Colon (tissue), 2 donors: ENCODE measurements around the gene ELMOD3.
"Not testable (repeated sequence)": the region's sequence is repeated elsewhere in the genome, so short reads cannot be mapped to it uniquely, and the experiment has no call there.

Experiments
- FAIRE-seq: peaks from 2 replicates; lab custom pipeline; 2012; peaks lifted over from hg19 to GRCh38; lab: Jason Lieb, UNC
- donor health status: control.
- donor health status: control.

ELMOD3 gene

DNA sequence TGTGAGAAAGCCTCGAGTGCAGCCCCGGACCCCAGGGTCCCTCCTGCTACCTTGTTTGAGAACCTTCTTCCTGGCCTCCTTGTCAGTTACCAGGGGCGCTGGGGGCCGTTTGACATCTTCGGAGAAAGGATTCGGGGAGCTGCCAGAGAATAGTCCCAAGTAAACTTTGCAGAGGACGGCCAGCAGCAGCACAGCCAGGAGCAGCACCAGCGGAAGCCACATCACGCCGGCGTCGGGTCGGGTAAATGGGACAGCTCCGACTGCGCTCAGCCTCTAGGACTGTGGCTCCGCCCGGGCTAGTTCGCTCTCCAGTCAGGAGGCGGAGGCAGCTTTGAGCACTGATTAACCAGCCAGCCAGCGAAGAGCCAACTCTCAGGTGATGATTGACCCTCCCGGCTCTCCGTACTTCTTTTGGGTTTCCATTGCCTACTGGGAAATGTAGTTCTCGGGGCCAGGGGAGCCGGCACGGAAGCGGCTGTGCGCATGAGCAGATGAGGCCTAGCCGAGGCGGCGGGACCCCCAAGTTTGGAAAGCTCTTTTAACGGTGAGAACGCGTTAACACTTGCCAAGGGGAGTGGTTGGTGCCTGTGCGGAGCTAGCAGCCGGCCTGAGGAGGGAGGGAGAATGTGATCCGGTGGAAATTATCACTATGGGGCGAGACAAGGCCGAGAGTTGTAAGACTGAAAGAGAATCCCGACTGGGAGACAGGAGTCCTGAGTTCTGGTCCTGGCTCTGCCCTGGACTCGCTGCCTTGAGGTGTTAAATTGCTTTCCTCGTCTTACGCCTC, at the start of gene ELMOD3, which contains the start of gene RETSAT:
Gene ELMOD3, plus strand, starts transcription at position 484 of the 787 bp plus-strand sequence. CDS start 2,430 bp downstream, outside the sequence.
Gene RETSAT, minus strand, starts transcription at position 243 of the 787 bp plus-strand sequence. Its CDS starts 21 bp downstream, at position 222.
- no peak for FAIRE-seq

DNA sequence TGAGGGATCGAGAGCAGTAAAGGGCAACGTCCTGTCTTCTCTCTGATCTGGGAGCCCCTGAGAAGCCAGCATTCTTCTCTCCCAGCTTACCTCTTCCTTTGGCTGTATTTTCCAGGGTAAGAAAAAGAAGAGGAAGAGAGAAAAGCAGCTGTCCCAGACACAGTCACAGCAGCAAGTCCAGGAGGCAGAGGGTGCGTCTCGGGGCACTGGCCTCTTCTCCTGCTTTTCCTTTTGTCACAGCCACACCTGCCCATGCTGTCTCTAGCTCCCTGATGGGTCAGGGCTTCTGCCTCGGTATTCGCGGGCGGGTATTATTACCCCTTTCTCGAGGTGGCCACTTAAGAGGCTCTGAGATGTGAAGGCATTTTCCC, 47.1 kb upstream of the ELMOD3 start:
- no peak for FAIRE-seq

DNA sequence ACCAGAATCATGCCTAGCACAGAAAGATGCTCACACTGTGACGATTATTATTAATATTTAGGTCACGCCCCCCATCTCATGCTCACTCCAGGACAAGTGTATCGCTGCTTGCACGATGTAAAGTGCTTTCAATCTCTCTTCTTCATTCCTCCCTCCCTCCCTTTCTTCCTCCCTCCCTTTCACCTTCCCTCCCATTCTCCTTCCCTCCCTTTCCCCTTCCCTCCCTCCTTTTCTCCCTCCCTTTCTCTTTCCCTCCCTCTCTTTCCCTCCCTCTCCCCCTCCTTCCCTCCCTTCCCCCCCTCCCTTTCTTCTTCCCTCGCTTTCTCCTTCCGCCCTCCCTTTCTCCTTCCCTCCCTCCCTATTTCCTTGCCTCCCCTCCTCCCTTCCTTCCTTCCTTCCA, 46.4 kb upstream of the ELMOD3 start:
- no peak for FAIRE-seq

DNA sequence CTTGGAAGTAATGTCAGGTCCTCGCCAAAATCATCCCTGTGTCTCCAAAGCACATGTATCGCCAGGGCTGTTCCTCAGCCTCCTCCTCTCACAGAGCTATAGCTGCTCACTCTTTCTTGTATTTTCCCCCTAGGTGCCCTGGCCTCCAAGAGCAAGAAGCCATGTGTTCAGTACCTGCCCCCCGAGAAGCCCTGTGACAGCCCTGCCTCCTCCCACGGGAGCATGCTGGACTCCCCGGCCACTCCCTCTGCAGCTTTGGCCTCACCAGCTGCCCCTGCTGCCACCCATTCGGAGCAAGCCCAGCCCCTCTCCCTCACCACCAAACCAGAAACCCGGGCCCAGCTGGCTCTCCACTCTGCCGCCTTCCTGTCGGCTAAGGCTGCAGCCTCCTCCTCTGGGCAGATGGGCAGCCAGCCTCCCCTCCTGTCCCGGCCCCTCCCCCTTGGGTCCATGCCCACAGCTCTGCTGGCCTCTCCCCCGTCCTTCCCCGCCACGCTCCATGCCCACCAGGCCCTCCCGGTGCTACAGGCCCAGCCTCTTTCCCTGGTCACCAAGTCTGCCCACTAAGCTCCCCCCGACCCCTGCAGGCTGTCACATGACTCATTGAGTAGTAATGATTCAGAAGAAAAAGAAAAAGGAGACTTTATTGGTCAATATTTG, 45.5 kb upstream of the ELMOD3 start:
- no peak for FAIRE-seq

DNA sequence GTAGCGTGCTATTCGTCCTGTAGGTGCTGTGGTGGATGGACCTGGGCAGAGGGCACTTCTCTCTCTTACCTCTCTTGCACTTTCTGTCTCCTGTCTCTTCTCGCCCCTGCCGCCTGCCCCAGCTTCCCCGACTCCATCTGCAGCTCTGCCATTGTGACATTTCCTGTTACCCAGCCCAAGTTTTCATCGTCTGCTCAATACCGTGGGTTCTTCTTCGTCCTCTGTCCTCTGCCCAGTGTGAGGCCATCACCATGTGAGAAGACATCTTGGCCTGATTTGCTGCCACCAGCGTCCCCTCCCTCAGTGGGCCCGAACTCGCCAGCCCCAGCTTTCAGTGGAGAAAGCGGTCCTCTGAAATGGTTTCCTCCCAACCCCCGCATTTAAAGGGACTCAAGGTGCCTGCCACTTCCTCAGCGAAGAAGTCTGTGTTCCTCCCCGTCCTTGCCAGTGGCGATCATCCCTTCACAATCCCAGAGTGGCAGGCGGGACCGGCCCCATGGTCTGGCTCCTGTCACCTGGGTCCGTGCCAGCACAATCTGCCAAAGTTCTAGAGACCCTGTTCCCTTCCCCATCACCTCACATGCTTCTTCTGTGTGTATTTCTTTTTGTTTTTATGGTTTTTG, 44.8 kb upstream of the ELMOD3 start:
- FAIRE-seq, result no peak

DNA sequence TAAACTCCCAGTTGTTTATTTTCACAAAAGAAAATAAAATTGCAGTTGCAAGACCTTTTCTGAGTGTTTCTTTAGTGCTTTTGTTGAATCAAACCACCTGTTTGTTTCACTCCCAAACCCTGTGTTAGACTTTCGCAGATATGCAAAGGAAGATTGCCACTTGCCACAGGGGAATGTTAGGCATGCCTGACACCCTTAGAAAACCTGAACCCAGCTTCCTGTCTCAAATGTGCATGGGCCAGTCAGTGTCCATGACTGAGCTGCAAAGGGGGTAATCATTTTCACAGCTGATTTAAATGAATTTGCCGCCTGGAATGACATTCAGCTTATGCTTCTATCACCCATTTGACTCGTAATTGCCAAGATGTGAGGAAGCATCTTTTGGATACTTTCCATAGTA, 44.2 kb upstream of the ELMOD3 start:
- FAIRE-seq, result no peak

DNA sequence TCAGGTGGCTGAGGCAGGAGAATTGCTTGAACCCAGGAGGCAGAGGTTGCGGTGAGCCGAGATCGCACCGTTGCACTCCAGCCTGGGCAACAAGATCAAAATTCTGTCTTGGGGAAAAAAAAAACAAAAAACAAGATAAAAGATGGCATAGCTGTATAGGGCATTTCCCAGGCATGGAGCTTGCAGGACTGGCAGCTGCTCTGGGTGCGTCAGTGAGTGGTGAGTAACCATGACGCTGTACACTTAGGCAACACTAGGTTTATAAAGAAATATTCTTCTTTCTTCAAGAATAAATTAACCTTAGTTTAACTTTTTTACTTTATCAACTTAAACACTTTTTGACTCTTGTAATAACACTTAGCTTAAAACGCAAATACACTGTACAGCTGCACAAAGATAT, 42.2 kb upstream of the ELMOD3 start:
- no peak for FAIRE-seq

DNA sequence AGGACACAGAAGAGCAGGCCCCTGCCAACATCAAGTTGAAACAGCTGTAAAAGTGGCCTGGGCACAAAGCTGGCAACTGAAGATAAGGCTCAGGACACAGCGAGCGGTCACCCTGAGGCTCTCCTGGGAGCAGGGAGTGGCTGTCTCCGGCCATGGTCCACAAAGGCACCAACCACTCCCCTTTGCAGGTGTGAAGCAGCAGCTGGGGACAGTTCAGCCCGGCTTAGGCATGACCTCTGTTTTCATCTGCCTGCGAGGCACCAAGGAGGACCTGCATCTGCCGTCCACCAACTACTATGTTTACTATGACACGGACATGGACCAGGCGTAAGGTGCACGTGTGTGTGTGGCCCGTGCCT, 39.7 kb upstream of the ELMOD3 start:
- no peak for FAIRE-seq

DNA sequence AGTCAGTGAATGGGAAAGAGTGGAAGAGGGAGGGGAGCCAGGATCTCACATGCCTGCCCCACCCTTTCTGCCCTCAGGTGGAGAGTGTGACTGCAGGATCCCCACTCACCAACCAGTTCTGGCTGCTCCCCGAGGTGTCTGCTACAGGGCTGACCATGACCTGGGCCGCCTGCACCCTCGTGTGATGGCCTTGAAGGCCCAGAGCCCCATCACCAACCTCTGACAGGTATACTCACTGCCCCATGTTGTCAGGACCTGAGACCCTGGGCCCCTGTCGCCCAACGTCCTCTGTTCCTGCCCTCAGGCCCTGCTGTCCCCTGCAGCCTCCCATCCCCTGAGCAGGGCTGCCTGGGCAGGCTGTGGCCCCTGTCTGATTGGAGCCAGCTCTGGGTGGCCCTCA, 38.6 kb upstream of the ELMOD3 start:
- not testable (repeated sequence) for FAIRE-seq

DNA sequence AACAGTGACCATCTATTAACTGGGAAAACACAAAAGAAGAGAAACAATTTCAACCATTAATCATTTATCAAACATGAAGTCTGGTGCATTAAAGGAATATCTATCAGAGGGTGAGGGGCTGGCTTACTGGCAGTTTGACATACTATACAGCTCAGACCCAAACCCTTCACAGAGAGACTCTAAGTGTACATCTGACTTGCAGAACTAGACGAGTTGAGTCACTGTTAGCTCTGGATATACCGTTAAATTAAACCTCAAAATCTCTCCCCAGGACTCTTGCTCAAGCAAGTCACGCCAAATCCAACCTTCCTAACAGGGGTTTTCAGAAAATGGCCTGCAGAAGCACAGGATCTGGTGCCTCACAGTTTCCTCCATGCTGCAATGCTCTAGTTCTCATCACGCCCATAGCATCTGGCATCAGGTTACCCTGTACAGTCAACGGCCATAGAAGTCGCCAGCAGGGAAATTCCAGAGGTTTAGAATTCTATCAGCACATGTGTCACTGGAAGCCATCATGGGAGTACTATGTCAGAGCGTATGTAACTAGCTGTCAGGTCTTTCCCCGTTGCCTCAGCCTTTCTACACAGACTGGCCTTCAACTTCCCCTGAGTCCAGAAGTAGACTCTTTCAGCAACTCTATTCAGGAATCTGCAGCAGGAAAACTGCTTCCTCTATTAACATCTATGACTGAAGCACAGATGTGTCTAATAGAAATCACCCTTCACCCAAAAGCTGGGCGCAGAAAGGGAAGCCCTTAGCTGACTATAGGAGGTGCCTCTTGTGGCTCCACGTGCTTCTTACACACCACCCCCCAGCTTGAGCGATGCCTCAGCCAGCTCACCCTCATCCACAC, 36.1 kb upstream of the ELMOD3 start:
- FAIRE-seq, result no peak

DNA sequence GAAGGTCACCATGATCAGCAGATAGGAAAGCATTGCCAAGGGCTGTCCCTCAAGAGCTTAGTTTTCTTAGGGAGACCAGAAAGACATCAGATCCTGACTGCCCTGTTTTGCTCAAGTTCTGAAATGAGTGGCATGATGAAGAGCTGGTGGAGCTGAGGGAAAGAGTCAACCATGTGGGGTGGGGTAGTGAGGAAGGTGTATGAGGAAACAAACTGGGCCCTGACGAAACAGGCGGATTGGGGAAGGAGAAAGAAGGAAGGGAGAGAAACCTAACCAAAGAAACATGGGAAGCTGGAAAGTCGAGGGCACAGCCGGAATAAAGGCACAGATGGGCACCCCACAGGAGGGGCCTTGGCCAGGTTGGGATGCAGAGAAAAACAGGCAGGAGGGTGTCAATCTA, 34.8 kb upstream of the ELMOD3 start:
- FAIRE-seq, result no peak

DNA sequence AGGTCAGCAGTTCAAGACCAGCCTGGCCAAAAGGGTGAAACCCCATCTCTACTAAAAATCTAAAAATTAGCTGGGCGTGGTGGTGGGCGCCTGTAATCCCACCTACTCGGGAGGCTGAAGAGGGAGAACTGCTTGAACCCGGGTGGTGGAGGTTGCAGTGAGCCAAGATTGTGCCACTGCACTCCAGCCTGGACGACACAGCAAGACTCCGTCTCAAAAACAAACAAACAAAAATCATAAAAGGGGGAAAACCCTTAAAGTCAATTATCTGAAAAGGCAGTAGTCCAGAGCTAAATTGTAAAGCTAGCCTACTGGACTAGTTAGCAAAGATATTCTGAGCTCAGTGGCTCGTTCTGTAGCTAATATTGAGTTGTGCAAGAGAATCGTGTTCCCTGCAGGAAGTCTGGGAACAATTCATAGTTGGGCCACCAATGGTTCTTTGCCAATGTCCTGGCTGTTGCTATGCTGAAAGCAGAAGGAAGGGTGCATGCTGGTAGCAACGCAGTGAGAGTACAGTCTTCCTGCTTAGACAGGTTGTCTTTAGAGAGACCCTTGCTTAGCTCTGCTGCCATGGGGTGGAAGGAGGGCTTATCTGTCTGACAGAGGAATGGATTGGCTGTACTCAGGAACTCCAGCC, 31.1 kb upstream of the ELMOD3 start:
- no peak for FAIRE-seq

DNA sequence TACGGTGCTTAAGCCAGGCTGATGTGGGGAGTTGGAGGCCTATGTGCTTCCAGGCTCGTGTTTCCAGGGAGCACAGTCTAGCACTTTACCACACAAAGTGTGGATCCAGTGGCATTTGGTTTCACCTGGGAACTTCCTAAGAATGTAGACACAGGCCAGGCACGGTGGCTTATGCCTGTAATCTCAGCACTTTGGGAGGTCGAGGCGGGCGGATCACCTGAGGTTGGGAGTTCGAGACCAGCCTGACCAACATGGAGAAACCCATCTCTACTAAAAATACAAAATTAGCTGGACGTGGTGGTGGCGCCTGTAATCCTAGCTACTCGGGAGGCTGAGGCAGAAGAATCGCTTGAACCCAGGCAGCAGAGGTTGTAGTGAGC, 30.6 kb upstream of the ELMOD3 start:
- not testable (repeated sequence) for FAIRE-seq

DNA sequence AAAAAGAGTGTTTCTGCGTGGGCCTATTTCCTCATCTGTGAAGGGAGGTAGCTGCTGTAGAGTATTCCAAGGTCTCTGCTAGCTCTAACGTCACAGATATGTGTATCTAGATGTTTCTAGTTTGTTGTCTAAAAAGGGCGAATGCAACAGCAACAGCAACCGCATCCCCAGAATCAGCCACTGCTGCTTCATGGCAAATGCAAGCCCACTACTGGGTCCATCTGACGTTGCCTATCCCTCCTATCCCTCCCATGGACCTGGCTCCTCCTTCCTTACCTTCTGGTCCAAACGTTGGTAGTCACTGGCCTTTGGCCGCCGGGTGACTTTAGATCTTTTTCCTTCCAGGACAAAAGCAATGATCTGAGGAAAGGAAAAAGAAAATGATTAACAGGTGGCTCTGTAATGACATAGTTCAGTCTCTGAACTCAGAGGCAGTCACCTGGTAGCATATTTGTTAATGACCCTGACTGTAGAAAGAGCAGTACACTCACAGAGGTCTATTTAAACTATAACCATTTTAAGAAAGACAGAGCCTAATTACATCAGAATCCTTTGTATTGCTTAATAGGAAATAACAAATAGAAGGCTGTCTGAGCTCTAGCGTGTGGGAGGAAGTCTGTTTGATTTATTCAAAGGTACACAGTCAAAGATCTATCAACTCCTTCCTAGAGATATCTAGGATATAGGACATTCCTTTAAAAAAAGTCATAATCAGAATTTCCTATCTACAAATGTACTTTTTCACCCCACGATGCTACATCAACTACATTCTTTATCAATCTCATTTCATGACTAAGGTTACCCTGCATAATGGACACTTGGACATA, 29.7 kb upstream of the ELMOD3 start:
- FAIRE-seq, result no peak

DNA sequence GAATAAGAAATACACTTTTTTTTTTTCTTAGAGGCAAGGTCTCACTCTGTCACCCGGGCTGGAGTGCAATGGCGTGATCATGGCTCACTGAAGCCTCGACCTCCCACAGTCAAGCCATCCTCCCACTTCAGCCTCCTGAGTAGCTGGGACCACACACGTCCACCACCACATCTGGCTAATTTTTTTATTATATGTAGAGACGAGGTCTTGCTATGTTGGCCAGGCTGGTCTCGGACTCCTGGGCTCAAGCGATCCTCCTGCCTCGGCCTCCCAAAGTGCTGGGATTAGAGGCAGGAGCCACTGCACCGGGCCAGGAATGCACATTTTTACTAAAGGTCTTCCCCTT, 29.1 kb upstream of the ELMOD3 start:
- FAIRE-seq, result no peak

DNA sequence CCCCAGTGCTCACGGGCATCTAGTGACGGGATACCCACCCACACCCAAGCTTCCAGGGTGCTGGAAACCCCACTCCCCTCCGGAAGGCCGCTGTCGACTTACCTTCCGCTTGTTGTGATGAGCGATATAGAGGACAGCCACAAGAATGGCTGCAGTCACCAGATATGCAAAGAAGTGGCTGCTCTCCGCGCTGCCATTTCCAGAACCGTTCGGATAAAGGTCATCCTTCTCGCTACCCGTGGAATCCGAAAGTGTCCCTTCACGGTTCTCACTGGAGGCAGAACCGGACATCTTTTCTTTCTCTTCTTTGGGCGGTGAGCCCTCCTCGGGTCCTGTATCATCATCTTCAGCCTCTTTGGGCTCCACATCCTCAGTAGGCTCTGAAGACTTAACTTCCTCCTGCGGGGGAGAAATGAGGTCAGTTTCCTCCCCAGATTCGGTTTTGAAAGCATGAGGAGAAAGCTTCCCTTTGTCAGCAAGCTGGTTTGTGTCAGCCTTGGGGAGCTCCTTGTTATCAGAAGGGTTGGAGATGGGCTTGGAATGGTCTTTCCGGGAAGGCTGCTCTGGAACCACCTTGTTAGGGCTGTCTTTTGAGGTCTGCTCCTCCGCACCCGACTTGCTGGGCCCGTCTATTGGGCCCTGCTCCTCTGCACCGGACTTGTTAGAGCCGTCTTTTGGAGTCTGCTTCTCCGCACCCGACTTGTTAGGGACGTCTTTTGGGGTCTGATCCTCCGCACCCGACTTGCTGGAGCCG, 28.0 kb upstream of the ELMOD3 start:
- no peak for FAIRE-seq

DNA sequence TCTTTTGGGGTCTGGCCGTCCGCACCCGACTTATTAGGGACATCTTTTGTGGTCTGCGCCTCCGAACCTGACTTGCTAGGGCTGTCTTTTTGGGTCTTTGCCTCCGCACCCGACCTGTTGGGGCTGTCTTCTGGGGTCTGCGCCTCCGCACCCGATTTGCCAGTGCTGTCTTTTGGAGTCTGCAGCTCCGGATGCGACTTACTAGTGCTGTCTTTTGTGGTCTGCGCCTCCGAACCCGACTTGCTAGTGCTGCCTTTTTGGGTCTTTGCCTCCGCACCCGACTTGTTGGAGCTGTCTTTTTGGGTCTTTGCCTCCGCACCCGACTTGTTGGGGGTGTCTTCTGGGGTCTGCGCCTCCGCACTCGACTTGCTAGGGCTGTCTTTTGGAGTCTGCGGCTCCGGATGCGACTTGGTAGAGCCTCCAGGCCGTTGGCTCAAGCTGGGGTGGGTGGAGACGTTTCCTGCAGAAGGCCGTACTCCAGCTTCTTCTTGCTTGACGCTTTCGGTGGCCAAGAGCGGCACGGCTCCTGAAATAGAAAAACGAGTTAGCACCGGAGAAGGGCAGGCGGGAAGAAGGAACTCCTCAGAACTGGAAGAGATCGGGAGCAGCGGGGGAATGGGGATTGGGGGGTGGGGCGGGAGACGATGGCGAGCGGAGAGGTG, 27.3 kb upstream of the ELMOD3 start:
- FAIRE-seq, result no peak

DNA sequence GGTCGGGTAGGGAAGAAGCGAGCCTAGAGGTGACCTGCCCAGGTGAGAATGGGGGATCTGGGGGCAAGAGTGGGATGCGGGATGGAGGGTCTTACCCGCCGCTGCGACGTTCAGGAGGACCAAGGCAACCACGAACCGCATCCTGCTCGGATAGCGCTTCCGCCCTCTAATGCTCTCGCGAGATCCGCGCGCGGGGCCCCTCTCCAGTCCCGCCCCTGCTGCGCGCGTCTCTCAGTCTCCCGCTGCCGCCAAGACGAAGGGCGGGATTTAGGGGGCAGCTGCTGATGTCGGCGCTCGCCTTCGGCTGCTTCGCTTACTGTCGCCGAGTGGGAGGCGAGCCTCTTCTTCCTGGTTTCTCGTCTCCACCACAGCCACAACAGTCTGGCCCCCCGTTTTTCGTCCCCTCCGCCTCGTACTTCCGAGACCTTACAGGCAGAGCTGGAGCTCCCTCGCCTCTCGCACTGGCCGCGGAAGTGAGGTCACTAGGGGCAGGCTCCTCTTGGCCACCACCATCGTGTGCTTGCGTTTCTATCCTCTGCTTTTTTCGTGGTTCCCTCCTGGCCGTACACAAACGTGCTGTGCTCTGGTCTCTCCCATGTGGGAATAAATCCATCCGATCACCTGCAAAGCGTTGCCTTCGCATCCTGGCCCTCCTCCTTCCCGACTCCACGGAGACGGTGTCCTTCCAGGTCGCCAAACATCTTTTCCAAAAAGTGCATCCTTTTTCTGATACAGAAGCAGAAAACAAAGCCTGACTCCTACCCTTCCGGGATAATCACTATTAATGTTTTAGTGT, 26.5 kb upstream of the ELMOD3 start, which contains the start of gene TGOLN2:
Gene TGOLN2, minus strand, starts transcription at position 168 of the 796 bp plus-strand sequence. Its CDS starts 27 bp downstream, at position 141.
- FAIRE-seq, result no peak

DNA sequence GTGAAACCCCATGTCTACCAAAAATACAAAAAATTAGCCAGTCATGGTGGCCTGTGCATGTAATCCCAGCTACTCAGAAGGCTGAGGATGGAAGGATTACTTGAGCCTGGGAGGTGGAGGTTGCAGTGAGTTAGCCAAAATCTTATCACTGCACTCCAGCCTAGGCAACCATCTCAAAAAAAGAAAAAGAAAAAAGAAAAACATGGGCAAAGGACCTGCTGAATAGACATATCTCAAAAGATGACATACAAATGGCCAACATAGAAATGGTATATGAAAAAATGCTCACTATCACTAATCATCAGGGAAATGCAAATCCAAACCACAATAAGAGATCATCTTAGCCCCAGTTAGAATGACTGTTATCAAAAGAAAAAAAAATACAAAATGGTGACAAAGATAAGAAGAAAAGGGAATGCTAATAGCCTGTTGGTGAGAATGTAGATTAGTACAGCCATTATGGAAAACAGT, 25.4 kb upstream of the ELMOD3 start:
- no peak for FAIRE-seq
